Stimulated activated CD8-positive, alpha-beta memory T cell treated with anti-CD3 and anti-CD28 coated beads, Interleukin-7, amount 100 ng/mL, for 4 hours (primary cell): ENCODE data around the gene LAMB2.

Experiments used
- DNase-seq, 2 donors: peaks; one replicate each; pipeline ENCODE4 v3.0.0-alpha.2; 2020; ENCODE audit warnings: low read depth in 2 of 2

LAMB2 gene

GRCh38 chr3:49161808-49162530 is 29.1 kb upstream of the LAMB2 start:
- DNase-seq: no peak

- DNase-seq: no peak
Observed at GRCh38 chr3:49161197-49161596, 28.3 kb upstream of the LAMB2 start.

GRCh38 chr3:49158792-49159191 is 25.9 kb upstream of the LAMB2 start:
- DNase-seq: no peak

- DNase-seq: peak; percentile 30 to 35
Observed at GRCh38 chr3:49158103-49158709, 25.4 kb upstream of the LAMB2 start.

GRCh38 chr3:49157289-49157688 is 24.4 kb upstream of the LAMB2 start:
- DNase-seq: no peak

DNA sequence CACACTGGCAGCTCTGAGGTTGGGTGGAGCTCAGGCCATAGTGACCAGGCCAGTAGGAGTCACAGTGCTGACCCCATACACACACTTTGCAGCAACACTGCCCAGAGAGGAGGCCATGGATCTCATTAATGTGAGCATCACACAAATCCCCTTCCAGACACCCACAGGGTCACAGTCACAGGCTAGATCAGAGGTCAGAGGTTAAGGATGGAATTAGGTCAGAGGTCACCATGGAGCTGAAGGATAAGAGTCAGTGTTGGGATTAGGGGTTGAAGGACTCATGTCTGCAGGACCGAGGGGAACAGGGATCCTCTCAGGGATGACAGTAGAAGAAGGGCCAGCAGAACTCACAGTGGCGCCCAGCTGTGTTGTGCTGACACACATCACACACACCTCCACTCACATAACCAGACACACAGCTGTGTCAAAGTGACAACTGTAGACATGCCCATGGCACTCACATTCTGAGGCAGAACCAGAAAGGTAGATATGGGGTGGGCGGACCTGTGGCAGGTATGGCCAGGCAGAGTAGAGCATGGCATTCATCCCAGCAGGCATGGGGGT is 20.6 kb upstream of the LAMB2 start:
- no peak for DNase-seq

GRCh38 chr3:49151610-49152009 is 18.8 kb upstream of the LAMB2 start:
- no peak for DNase-seq

DNA sequence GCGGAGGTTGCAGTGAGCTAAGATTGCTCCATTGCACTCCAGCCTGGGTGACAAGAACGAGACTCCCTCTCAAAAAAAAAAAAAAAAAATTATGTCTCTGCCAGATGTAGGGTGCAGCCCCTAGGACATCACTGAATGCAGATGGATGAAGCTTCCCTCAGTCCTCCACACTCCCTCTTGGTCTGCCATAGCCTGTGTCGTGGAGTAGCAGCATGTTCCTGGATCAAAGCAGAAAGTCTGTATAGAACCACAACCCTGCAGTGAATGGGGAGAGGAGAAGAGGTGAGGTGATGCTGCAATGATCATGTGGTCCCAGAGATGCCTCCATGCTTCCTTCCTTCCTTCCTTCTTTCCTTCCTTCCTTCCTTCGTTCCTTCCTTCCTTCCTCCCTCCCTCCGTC is 15.3 kb upstream of the LAMB2 start:
- no peak for DNase-seq

DNA sequence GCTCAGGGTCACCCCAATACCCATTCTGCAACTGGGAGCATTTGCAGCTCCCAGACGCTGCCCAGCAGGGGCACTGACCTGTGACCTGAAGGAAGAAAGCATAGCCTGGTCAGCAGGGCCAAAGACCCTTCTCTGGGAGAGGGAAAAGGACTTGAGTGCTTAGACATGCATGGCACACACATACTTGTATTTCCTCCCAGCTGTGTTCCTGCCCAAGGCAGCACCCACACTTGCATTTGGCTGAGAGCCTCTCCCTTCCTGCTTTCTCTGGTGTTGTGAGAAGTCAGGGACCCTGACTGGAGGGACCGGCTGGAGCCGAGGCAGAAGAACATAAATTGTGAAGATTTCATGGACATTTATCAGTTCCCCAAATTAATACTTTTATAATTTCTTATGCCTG is 7.2 kb upstream of the LAMB2 start:
- DNase-seq: no peak

- DNase-seq: no peak
Observed at GRCh38 chr3:49135499-49135898, 2.6 kb upstream of the LAMB2 start.

GRCh38 chr3:49134471-49135265 is 1.8 kb upstream of the LAMB2 start:
- DNase-seq: no peak

DNA sequence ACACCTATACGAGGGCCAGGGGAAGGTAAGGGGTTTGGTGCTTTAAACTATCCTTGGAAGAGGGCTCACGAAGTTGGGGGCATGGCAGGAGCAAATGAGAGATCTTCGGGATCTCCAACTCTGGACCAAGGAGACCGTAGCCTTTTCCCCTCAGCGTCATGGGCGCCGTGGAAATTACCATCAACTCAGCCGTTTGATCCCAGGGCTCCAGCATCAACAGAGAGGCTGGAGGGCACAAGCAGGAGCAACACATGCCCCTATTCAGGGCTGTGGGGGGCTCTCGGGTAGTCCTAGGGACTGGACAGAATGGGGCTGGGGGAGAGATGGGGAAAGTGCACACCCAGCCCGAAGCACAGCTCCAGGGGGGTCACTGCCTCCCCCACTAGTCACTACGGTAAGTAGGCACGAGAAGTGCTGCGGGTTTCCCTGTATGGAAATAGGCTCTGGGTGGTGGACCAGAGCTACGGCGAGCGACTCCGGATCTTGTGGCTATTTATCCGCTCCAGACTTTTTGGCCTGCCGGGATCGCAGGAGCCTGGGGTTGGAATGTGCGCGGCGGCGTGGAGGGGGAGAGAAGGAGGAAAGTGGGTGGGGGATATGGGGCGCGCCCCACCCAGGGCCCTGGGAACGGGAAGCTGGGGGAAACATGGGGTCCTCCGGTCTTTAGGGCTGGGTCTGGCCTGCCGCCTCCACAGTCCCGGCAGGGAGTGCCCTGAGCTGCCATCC is 539 bp upstream of the LAMB2 start:
- DNase-seq: no peak

- no peak for DNase-seq
Observed at GRCh38 chr3:49132073-49132436, 795 bp downstream of the LAMB2 start.

DNA sequence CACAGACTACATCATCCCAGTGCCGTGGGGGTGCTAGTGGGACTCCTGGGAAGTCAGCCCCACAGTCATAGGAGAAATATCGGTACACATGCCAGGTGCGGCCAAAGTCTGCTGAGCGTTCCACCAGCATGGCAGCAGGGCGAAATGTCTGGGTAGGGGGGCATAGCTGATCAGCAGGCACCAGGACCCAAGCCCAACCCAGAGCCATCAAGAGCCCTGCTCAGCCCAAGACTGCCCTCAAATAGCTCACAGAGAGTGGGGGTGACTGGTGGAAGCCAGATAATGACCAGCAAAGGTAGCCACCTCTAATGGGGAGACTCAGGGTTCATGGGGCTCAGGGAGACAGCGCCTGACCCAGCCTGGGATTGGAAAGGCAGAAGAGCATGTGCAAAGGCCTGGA is 1.3 kb downstream of the LAMB2 start:
- DNase-seq: no peak

DNA sequence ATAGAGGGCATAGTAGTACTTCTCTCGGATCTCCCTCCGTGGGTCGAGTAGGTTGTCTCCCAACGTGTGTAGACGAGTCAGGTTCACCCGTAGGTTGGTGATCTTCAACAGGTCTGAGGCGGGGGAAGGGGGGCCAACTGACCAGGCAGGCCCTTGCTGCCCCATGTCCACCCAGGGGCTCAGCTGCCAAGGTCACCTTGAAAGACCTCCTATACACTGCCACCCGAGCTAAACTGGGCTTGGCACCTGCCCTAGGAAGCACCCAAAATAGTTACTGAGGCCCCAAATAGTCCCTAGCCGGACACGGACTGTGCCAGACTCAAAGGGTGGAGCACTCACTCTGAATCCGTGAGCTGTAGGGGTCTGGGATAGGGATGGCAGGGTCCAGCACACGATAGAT is 1.8 kb downstream of the LAMB2 start:
- DNase-seq: no peak

GRCh38 chr3:49124991-49125670 is 7.7 kb downstream of the LAMB2 start:
- DNase-seq: no peak

DNA sequence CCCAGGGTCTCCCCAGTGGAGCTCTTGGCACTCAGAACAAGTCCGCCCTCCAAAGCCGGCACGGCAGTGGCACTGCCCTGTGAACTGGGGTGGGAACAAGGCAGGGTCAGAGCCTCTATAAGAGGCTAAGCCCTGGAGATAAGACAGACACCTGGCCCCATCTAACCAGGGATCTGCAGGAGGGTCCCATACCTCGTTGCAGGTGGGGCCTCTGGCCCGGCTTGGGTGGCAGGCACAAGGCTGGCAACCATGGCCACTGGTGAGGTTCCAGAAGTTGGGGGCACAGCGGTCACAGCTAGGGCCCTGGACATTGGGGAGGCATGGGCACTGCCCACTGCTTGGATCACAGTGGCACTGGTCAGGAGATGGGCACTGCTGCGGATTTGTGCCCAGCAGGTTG is 8.6 kb downstream of the LAMB2 start:
- DNase-seq: no peak

- DNase-seq: no peak
Observed at GRCh38 chr3:49123687-49124086, 9.2 kb downstream of the LAMB2 start.

DNA sequence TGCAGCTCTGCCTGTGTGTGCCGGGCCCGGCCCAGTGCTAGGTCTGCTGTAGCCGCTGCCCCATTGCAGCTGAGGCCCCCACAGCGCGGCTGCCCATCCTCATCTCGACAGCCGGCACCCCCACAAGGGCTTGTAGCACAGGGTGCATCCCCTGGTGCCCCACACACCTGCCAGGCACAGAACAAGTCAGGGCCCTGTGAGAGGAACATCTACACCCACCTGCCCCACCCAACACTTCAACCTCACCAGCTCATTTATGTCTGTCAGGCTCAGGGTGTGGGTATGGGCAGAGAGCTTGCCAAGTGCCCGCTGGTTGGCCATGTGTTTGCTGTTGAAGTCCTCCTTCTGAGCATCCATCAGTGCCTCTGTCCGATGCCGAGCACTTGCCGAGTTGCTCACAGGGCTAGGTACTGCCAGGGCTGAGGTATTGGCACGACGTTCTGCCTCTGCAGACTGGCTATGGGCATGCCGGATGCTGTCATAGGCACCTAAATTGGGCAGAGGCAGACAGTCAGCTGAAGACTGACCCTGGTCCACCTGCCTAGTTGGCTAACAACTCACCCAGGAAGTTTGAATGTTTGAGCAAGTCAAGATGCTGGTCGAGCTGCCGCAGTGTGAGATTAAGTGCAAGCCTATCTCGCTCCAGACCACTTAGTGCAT is 9.8 kb downstream of the LAMB2 start:
- no peak for DNase-seq

- no peak for DNase-seq
Observed at GRCh38 chr3:49122451-49122850, 10.4 kb downstream of the LAMB2 start.

GRCh38 chr3:49122022-49122421 is 10.8 kb downstream of the LAMB2 start:
- DNase-seq: no peak
